Measurements from ENCODE around the gene SMAP2.
"Not testable (repeated sequence)": the region's sequence is repeated elsewhere in the genome, so short reads cannot be mapped to it uniquely, and the experiment has no call there.

Gene SMAP2

GRCh38 chr1:40372658-40373322 is 737 bp upstream of the SMAP2 start:
- no peak for DNase-seq (ENCODE audit: low read depth in 2 of 2)

- no peak for DNase-seq (ENCODE audit: low read depth in 2 of 2)
Measured at GRCh38 chr1:40377512-40377911, 4.0 kb downstream of the SMAP2 start.

GRCh38 chr1:40379785-40380452 is 6.4 kb downstream of the SMAP2 start:
- no peak for DNase-seq (ENCODE audit: low read depth in 2 of 2)

DNA sequence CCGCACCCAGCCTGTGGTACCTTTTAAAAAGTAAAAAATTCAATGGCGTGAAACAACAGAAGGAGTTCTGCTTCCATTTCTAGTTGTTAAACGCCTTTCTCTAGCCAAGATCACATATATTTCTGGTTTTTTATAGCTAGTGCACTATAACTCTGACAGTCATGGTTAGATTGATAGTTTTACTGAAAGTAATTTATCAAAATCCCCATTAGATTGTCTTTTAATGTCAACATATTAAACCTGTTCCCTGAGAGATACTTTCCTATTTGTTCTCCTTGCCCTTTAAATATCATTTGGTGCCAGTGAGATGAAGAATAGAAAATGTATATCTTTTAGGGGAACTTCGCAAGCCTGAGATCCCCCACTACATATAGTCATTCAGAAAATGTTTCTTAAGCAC is 7.3 kb downstream of the SMAP2 start:
- DNase-seq (ENCODE audit: low read depth in 2 of 2), result no peak

GRCh38 chr1:40381268-40382107 is 8.0 kb downstream of the SMAP2 start:
- DNase-seq (ENCODE audit: low read depth in 2 of 2), result no peak

GRCh38 chr1:40382108-40382460 is 8.6 kb downstream of the SMAP2 start:
- no peak for DNase-seq (ENCODE audit: low read depth in 2 of 2)

- DNase-seq (ENCODE audit: low read depth in 2 of 2), result no peak
Measured at GRCh38 chr1:40382601-40383000, 9.1 kb downstream of the SMAP2 start.

- DNase-seq (ENCODE audit: low read depth in 2 of 2), result no peak
Measured at GRCh38 chr1:40383095-40383487, 9.6 kb downstream of the SMAP2 start.

DNA sequence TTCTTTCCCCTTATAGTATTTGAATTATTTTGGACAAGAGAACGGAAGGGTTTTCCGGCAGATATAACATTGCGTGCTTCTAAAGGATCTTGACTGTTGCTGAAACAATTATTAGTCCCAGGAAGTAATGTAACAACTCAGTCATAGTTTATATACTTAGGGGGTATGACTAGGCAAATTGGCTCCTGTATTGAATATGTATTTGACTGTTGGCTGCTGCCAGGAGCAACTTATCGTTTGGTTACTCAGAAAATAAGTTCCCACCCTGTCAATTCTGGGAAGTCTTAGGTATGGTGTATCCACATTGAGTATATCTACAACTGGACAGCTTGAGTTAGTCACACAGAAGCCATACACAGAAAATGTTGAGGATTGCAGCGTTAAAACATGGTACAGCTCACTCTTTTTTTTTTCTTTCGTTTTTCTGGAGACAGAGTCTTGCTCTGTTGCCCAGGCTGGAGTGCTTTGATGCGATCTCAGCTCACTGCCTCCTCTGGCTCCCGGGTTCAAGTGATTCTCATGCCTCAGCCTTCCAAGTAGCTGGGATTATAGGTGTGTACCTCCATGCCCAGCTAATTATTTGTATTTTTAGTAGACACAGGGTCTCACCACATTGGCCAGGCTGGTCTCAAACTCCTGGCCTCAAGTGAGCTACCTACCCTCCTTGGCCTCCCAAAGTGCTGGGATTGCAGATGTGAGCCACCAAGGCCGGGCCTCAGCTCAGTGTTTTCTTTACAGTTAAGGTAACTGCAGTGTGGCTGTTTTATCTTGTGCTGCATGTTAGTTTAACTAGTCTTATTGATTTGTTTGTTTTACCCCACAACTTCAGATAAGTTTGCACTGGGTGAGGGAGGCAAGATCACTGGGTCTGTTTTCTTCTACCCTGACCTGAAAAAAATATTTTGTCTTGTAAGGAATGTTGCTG is 10.2 kb downstream of the SMAP2 start:
- DNase-seq (ENCODE audit: low read depth in 2 of 2), result no peak

GRCh38 chr1:40384413-40384762 is 10.9 kb downstream of the SMAP2 start:
- DNase-seq (ENCODE audit: low read depth in 2 of 2), result no peak

DNA sequence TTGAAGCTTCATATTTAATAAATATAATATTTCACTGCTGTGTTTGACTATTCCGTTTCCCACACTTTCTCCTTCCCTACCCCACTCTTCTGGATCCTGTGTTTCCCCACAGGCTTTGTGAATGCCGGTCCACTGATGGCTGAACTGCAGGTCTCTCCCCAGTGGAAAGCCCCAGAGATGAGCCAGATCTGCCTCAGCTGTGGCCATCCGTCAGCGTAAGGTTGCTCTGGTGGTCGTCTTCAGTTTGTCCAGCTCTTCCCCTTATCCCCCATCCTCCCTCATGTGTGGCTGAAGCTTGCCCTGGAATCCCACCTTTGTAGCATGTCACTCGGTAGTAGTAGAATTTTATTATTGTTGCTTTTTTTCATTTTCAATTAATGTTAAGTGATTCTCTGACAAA is 11.4 kb downstream of the SMAP2 start:
- no peak for DNase-seq (ENCODE audit: low read depth in 2 of 2)

DNA sequence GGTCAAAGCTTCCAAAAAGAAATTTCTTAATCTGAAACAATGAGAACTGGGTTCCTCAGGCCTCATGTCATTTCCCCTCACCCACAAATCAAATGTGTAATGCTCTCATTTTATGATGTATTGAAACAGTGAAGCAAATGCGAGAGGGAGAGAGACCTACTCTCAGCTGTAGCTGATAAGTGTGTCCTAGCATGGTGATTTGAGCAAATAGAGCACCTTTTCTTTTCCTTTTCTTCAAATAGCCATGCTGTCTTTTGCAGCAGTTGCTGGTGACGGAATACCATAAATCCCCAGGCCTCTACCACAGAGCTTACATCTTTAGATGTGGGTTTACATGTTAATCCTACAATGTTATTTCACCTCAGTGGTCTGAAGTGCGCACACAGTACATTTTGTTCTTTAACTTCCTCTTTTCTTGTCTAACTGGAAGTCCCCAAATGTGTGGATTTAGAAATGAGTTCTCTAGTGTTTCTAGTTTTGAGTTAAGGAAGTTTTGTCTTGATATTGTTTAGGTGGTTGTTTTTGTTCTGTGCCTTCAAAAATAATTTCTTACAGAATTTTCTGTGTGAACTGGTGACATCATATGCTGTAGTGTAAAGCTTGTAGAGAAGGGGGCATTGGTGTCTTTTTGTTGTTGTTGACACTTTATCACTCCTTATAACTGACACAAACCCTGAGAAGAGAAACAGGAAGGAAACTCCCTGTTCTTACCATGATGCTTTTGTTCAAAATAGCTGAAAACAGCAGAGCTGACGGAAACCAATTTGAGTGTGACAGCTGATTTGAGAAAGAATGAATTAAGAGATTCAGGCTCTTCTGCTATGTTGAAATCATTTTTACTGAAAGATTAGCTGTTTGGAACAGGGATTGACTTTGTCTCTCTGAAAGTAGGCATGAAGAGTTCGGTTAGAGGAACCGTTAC is 12.2 kb downstream of the SMAP2 start:
- DNase-seq (ENCODE audit: low read depth in 2 of 2), result no peak

- DNase-seq (ENCODE audit: low read depth in 2 of 2), result no peak
Measured at GRCh38 chr1:40386359-40386723, 12.8 kb downstream of the SMAP2 start.

DNA sequence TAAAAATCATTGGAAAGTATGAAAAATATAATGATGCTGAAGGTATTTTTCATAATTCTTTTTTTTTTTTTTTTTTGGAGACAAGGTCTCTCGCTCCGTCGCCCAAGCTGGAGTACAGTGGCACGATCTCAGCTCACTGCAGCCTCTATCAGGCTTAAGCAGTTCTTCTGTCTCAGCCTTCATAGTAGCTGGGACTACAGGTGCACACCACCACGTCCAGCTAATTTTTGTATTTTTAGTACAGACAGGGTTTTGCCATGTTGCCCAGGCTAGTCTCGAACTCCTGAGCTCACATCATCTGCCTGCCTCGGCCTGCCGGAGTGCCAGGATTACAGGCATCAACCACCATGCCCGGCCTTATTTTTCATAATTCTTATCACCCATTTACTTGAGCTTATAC is 13.3 kb downstream of the SMAP2 start:
- no peak for DNase-seq (ENCODE audit: low read depth in 2 of 2)

DNA sequence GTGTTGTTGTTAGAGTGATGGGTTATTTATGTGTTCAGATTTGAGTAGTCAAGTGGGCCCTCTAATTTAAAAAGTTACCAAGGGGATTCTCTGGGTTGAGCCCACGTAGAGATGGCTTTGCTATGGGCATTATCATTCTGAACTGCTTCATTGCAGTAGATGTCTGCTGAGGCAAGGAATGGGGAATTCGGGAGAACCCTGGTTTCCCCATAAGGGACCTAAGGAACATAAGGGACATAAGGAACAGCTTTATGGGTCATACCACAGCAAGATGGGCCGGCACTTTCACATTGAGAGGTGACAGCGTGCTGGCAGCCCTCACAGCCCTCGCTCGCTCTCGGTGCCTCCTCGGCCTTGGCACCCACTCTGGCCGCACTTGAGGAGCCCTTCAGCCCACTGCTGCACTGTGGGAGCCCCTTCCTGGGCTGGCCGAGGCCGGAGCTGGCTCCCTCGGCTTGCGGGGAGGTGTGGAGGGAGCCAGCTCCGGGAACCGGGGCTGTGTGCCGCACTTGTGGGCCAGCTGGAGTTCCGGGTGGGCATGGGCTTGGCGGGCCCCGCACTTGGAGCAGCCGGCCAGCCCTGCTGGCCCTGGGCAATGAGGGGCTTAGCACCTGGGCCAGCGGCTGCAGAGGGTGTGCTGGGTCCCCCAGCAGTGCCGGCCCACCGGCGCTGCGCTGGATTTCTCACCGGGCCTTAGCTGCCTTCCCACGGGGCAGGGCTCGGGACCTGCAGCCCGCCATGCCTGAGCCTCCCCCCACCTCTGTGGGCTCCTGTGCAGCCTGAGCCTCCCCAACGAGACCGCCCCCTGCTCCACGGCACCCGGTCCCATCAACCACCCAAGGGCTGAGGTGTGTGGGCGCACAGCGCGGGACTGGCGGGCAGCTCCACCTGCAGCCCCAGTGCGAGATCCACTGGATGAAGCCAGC is 14.1 kb downstream of the SMAP2 start:
- DNase-seq (ENCODE audit: low read depth in 2 of 2), result not testable (repeated sequence)

- not testable (repeated sequence) for DNase-seq (ENCODE audit: low read depth in 2 of 2)
Measured at GRCh38 chr1:40388456-40389321, 15.2 kb downstream of the SMAP2 start.

GRCh38 chr1:40389322-40389803 is 15.8 kb downstream of the SMAP2 start:
- DNase-seq (ENCODE audit: low read depth in 2 of 2), result no peak

- no peak for DNase-seq (ENCODE audit: low read depth in 2 of 2)
Measured at GRCh38 chr1:40389871-40390560, 16.5 kb downstream of the SMAP2 start.
